HEK293T (cell line): ENCODE results near the gene CLDN6.
A peak's percentile ranks its signal among the peaks of the same experiment; 100 is the strongest.
"Not testable (repeated sequence)": the region's sequence is repeated elsewhere in the genome, so short reads cannot be mapped to it uniquely, and the experiment has no call there.

Experiments used
- CTCF ChIA-PET: fragments of 350-600 bp; formaldehyde crosslinking; extraction: SDS; loops from one replicate; lab custom pipeline; 2021; ENCODE audit warnings: antibody characterized with exemption, inconsistent platforms; lab: Yijun Ruan, JAX
- POLR2A ChIA-PET: fragments of 350-600 bp; formaldehyde crosslinking; extraction: SDS; loops from one replicate; lab custom pipeline; 2020; ENCODE audit warnings: antibody characterized with exemption, inconsistent platforms; lab: Yijun Ruan, JAX
- DNase-seq: peaks from one replicate; pipeline ENCODE4 v3.0.0; 2012; ENCODE audit warnings: mixed read lengths; ENCODE audit errors: extremely low spot score
- ARNT ChIP-seq: fragments of 450-650 bp; IDR thresholded peaks from 2 replicates; pipeline ENCODE4 v1.6.1; 2017; ENCODE audit warnings: mild to moderate bottlenecking
- BHLHE40 ChIP-seq: fragments of 450-650 bp; IDR thresholded peaks from 2 replicates; pipeline ENCODE4 v1.6.1; 2016; ENCODE audit warnings: mild to moderate bottlenecking, moderate library complexity, borderline replicate concordance
- CTBP1 ChIP-seq: fragments of 450-650 bp; IDR thresholded peaks from 2 replicates; pipeline ENCODE4 v1.6.1; 2016; ENCODE audit warnings: borderline replicate concordance
- ELF4 ChIP-seq: fragments of 450-650 bp; IDR thresholded peaks from 2 replicates; pipeline ENCODE4 v1.6.1; 2017; ENCODE audit warnings: antibody characterized with exemption
- FOXA1 ChIP-seq: fragments of 450-650 bp; IDR thresholded peaks from 2 replicates; pipeline ENCODE4 v1.6.1; 2016; ENCODE audit warnings: mild to moderate bottlenecking
- FOXK2 ChIP-seq: fragments of 450-650 bp; IDR thresholded peaks from 2 replicates; pipeline ENCODE4 v1.6.1; 2016; ENCODE audit warnings: mild to moderate bottlenecking
- FOXM1 ChIP-seq: fragments of 450-650 bp; IDR thresholded peaks from 2 replicates; pipeline ENCODE4 v1.6.1; 2017; ENCODE audit warnings: mild to moderate bottlenecking, borderline replicate concordance
- HDGF ChIP-seq: fragments of 450-650 bp; IDR thresholded peaks from 2 replicates; pipeline ENCODE4 v1.6.1; 2017; ENCODE audit warnings: antibody characterized with exemption, borderline replicate concordance
- L3MBTL2 ChIP-seq: fragments of 450-650 bp; conservative IDR thresholded peaks from 2 replicates; pipeline ENCODE4 v1.6.1; 2016; ENCODE audit warnings: mild to moderate bottlenecking
- LEF1 ChIP-seq: fragments of 450-650 bp; IDR thresholded peaks from 2 replicates; pipeline ENCODE4 v1.6.1; 2017; ENCODE audit warnings: mild to moderate bottlenecking, borderline replicate concordance
- NFRKB ChIP-seq: fragments of 450-650 bp; IDR thresholded peaks from 2 replicates; pipeline ENCODE4 v1.6.1; 2016; ENCODE audit warnings: mild to moderate bottlenecking, moderate library complexity
- PKNOX1 ChIP-seq: fragments of 450-650 bp; IDR thresholded peaks from 2 replicates; pipeline ENCODE4 v1.6.1; 2016
- SP1 ChIP-seq: fragments of 450-650 bp; IDR thresholded peaks from 2 replicates; pipeline ENCODE4 v1.6.1; 2017
- SUZ12 ChIP-seq: fragments of 450-650 bp; IDR thresholded peaks from 2 replicates; pipeline ENCODE4 v1.6.1; 2016; ENCODE audit warnings: mild to moderate bottlenecking
- TARDBP ChIP-seq: fragments of 450-650 bp; IDR thresholded peaks from 2 replicates; pipeline ENCODE4 v1.6.1; 2016
- ZNF384 ChIP-seq: fragments of 450-650 bp; IDR thresholded peaks from 2 replicates; pipeline ENCODE4 v1.6.1; 2016

The CLDN6 gene

GRCh38 chr16:3058139-3059030, 40.4 kb upstream of the CLDN6 start:
- no peak for TF ChIP-seq BHLHE40
- no peak for TF ChIP-seq ZNF384
- TF ChIP-seq SP1 = no peak
- TF ChIP-seq FOXA1 = no peak
- TF ChIP-seq ELF4 = no peak
- no peak for TF ChIP-seq NFRKB
- no peak for TF ChIP-seq PKNOX1
- no peak for TF ChIP-seq FOXM1
- no peak for TF ChIP-seq SUZ12
- DNase-seq = peak; percentile 58
- POLR2A ChIA-PET = interaction anchor here (0.9 to 2.6 kb wide), 14 partner anchors 9 to 85 kb away, joined by 3 to 12 read pairs (median 6); partner anchors contain the start of genes TNFRSF12A, ZNF205 and ZNF213
- CTCF ChIA-PET = interaction anchor here (0.5 to 2.1 kb wide), 17 partner anchors 10 to 134 kb away, joined by 3 to 14 read pairs (median 5); partner anchors contain the start of genes CLDN6, ZNF205, ZNF213 and ZSCAN10

- DNase-seq = no peak
- ChIA-PET POLR2A (interaction anchor here (1.0 to 2.6 kb wide), 5 partner anchors 8 to 77 kb away, joined by 3 to 8 read pairs (median 6); partner anchors contain the start of gene ZNF213), CTCF (interaction anchor here (1.3 to 2.1 kb wide), 2 partner anchors 26 to 39 kb away, joined by 7 to 14 read pairs; partner anchors contain the start of gene CLDN6)
- TF ChIP-seq SUZ12 (no peak), LEF1 (no peak), FOXK2 (no peak), FOXA1 (no peak), TARDBP (no peak), ARNT (no peak)
Measured at GRCh38 chr16:3057181-3058138, 39.5 kb upstream of the CLDN6 start.

- TF ChIP-seq FOXM1 (no peak), SP1 (no peak), ARNT (no peak), FOXA1 (no peak), TARDBP (no peak), ZNF384 (no peak), LEF1 (no peak), FOXK2 (no peak), CTBP1 (no peak), BHLHE40 (no peak), NFRKB (no peak), PKNOX1 (no peak), HDGF (no peak), SUZ12 (no peak), L3MBTL2 (no peak)
- no peak for DNase-seq
- CTCF ChIA-PET = interaction anchor here (0.6 kb wide), 1 partner anchor 39 kb away, joined by 4 read pairs; no protein-coding TSS in a partner anchor
- POLR2A ChIA-PET = interaction anchor here (0.6 to 1.8 kb wide), 2 partner anchors 73 to 115 kb away, joined by 3 to 4 read pairs; no protein-coding TSS in a partner anchor
Measured at GRCh38 chr16:3056336-3057180, 38.6 kb upstream of the CLDN6 start.

- not testable (repeated sequence) for DNase-seq
- ChIA-PET CTCF (interaction anchor here (0.6 kb wide), 1 partner anchor 40 kb away, joined by 4 read pairs; no protein-coding TSS in a partner anchor), POLR2A (interaction anchor here (0.6 to 1.8 kb wide), 2 partner anchors 74 to 116 kb away, joined by 3 to 4 read pairs; no protein-coding TSS in a partner anchor)
Measured at GRCh38 chr16:3055734-3056115, 37.7 kb upstream of the CLDN6 start.

GRCh38 chr16:3054965-3055733, 37.2 kb upstream of the CLDN6 start:
- DNase-seq = no peak
- ChIA-PET POLR2A (interaction anchor here (1.0 to 1.8 kb wide), 2 partner anchors 20 to 74 kb away, joined by 3 to 4 read pairs; no protein-coding TSS in a partner anchor), CTCF (no interaction called here)
- no peak for TF ChIP-seq BHLHE40
- TF ChIP-seq ELF4 = no peak
- no peak for TF ChIP-seq SUZ12
- no peak for TF ChIP-seq TARDBP
- no peak for TF ChIP-seq SP1
- TF ChIP-seq ZNF384 = no peak
- TF ChIP-seq ARNT = no peak
- TF ChIP-seq CTBP1 = no peak

- DNase-seq, POLR2A ChIA-PET, CTCF ChIA-PET: not testable (repeated sequence)
Measured at GRCh38 chr16:3053330-3053710, 35.3 kb upstream of the CLDN6 start.

- DNase-seq, CTCF ChIA-PET, POLR2A ChIA-PET: not testable (repeated sequence)
Measured at GRCh38 chr16:3052571-3053329, 34.8 kb upstream of the CLDN6 start.
